Central memory CD4-positive, alpha-beta T cell (primary cell): ENCODE data around the gene CELA2A.
"Not testable (repeated sequence)": the region's sequence is repeated elsewhere in the genome, so short reads cannot be mapped to it uniquely, and the experiment has no call there.

ENCODE experiments used
- DNase-seq: peaks from one replicate; pipeline ENCODE4 v3.0.0; 2022

The CELA2A gene

DNA sequence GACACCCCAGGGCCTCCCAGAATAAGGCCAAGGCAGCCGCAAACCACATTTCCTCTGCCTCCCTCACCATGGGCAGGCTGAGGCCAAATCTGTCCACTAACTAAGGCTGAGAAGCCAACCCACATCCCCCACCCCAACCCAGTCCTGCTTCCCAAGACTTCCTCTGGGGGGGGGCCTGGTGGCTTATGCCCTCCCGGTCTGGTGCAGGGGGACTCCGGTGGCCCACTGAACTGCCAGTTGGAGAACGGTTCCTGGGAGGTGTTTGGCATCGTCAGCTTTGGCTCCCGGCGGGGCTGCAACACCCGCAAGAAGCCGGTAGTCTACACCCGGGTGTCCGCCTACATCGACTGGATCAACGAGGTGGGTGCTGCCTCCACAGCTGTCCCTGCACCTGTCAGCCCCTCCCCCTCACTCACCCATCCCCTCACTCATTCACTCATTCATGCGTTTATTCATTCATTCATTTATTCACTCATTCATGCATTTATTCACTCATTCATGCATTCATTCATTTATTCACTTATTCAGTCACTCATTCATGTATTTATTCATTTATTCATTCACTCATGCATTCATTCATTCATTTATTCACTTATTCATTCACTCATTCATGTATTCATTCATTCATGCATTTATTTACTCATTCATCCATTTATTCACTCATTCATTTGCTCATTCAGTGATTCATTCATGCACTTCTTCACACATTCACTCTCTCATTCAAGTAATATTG is 11.0 kb upstream of the CELA2A start:
- no peak for DNase-seq

GRCh38 chr1:15446212-15446611 is 10.3 kb upstream of the CELA2A start:
- no peak for DNase-seq

- no peak for DNase-seq
These were observed 7.6 kb upstream of the CELA2A start for GRCh38 chr1:15448877-15449462.

DNA sequence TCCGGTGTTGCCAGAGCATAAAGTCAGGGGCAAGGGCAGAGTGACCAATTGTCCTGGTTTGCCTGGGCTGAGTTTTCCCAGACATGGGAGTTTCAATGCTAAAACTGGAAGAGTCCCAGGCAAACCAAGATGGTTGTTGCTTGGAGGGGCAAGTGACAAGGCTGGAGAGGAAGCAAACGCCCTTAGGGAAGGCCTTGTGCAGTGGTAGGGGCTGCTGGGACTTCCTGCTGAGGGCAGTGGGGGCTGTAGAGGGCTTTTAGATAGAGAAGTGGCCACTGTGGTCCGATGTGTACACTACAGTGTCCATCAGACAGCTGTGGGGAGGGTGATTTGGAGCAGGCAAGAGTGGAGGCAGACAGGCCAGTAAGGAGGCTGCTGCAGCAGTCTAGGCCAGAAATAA is 7.0 kb upstream of the CELA2A start:
- DNase-seq = no peak

DNA sequence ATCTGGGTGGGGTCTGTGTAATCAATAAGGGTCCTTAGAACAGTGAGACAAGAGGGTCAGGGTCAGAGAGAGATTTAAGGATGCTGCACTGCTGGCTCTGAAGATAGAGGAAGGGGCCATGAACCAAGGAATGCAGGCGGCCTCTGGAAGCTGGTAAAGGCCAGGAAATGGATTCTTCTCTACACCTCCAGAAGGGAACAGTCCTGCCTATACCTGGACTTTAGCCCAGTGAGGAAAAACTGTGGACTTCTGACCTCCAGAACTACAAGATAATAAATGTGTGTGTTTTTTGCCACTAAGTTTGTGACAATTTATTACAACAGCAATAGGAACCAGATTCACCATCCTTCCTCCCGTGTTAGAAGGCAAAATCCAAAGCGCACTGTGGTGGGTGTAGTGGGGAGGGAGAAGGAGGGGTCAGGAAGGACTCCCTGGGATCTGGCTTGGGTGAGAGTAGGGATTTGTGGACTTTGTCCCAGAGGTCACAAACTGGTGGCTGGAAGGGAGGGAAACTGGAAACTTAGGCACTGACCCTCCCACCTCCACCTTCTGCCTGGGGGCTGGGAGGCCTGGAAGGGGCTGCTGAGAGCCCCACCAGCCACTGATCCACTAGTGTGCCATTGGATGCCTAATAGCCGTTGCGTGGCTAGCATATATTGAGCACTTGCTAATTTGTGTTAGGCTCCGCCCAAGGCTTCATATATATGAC is 5.4 kb upstream of the CELA2A start:
- no peak for DNase-seq

- no peak for DNase-seq
These were observed 4.3 kb upstream of the CELA2A start for GRCh38 chr1:15452216-15452615.

DNA sequence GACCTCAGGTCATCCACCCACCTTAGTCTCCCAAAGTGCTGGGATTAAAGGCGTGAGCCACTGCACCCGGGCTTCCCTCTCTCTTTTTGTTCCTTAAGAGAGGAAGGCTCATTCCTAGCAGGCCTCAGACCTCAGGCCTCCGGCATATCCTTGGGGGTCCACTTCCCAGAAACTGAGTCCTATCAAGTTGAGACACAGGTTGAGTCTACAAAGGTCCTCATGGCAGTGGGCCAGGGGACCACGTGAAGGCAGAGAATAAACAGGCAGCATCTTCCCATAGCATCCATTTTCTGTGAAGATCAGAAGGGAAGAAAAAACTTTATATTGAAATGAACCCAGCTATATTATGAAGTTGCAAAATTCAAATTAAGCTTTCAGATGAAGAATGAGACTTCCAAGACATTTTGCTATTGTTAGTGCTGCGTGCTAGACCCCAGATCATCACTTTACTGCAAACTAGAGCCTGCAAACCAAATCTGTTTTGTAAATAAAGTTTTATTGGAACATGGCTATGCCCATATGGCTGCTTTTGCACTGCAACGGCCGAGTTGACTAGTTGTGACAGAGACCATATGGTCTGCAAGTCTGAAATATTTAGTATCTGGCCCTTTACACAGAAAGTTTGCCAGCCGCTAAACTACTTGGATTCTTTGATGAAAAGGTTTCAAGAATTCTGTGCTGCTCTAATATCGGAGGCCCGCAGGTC is 3.5 kb upstream of the CELA2A start:
- no peak for DNase-seq

GRCh38 chr1:15453734-15454133 is 2.8 kb upstream of the CELA2A start:
- DNase-seq = no peak

DNA sequence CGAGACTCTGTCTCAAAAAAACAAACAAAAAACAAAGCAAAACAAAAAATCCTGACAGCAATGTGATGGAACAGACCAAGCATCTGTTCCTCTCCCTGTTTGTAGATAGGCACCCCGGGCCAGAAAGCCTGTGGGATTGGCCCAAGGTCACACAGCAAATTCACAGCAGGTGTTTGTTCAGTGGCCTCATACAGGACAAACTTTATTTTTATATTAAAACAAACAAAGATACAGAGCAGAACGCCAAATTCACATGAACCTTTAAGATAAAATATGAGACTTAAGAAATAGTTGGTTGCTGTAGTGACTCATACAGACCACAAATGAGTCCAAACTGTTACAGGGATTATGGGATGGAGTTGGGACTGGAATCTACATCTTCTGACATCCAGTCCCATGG is 2.3 kb upstream of the CELA2A start:
- no peak for DNase-seq

DNA sequence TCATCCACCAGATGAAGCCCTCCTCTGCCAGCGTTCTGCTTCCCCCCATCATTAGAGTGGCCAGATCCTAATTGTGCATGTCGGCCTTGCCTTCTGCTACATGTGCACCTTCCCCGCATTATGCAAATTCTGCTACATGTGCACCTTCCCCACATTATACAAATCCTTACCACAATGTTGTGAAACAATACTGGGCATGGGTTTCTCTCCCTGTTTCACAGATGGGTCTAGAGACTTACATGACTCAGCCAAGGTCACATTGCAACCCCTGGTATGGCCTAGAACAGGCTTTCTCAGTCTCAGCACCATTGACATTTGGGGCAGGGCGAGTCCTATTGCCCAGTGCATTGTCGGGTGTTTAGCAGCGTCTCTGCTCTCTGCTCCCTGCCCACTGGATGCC is 1.0 kb upstream of the CELA2A start:
- no peak for DNase-seq

DNA sequence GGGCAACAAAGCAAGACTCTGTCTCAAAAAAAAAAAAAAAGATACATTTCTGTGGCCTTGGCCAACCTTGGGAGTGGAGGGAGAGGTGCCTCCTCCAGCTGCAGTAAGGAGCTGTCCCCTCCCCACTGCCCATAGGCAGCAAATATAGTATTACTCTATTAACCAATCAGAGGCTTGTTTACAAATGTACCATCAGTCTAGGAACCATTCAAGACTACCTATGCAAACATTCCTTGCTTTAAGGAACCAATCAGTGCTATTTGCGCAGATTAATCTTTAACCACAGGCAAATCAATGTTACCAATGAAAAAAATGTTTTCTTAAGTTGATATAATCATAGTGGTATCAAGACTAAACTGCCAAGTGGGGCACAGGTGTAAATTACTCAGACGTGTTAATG is 1.1 kb downstream of the CELA2A start:
- no peak for DNase-seq

GRCh38 chr1:15458388-15458787 is 1.9 kb downstream of the CELA2A start:
- not testable (repeated sequence) for DNase-seq

GRCh38 chr1:15459771-15460707 is 3.5 kb downstream of the CELA2A start:
- DNase-seq = no peak

DNA sequence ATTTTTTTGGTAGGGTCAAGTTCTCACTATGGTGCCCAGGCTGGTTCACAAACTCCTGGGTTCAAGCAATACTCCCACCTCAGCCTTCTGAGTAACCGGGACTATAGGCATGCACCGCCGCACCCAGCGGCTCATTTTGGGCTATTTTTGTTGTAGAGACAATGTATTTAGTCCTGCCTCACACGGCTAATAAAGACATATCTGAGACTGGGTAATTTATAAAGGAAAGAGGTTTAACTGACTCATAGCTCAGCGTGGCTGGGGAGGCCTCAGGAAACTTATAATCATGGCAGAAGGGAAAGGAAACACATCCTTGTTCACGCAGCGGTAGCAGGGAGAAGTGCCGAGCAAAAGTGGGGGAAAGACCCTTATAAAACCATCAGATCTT is 4.2 kb downstream of the CELA2A start:
- no peak for DNase-seq

- not testable (repeated sequence) for DNase-seq
These were observed 6.7 kb downstream of the CELA2A start for GRCh38 chr1:15463064-15463800.

GRCh38 chr1:15463926-15464322 is 7.4 kb downstream of the CELA2A start:
- DNase-seq = not testable (repeated sequence)

- no peak for DNase-seq
These were observed 9.1 kb downstream of the CELA2A start for GRCh38 chr1:15465674-15466073.

- not testable (repeated sequence) for DNase-seq
These were observed 10.6 kb downstream of the CELA2A start for GRCh38 chr1:15466955-15467625.

DNA sequence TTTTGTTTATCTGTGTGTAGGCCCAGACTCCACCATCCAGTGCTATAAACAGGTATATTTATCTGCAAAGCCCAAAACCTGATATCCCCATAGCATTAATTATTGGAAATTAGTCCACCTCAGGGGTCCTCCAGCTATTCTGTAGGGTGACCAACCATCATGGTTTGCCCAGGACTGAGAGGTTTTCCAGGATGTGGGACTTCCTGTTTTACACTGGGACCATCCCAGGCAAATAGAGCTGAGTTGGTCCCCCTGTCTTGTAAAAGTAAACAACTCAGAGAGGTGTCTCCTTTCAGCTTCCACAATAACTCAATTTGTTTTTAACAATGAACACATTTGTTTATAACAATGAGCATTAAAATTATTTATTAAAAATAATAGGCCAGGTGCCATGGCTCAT is 11.6 kb downstream of the CELA2A start:
- DNase-seq = no peak

DNA sequence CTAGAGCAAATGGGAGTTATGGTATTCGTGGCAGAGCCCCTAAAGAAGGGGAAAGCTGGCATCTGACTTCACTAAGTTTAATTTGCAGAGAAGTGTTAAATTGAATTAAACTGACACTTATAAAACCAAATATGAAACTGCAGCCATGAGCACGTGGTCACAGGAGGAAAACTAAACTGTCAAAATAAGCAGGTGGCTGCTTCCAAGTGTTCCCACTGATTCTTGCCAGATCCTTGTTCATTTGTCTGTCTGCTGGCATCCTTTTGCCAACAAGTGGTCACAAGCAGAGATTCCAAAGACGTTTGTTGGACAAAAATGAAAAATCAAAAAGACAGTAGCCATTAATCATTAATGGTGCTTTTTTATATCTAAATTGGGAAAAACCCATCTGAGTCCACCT is 12.8 kb downstream of the CELA2A start:
- DNase-seq = no peak
